8988T (cell line): ENCODE measurements around the gene HIP1.
"Not testable (repeated sequence)": the region's sequence is repeated elsewhere in the genome, so short reads cannot be mapped to it uniquely, and the experiment has no call there.

Experiments used
- DNase-seq: peaks from one replicate; pipeline ENCODE4 v3.0.0; 2011

The HIP1 gene

GRCh38 chr7:75485355-75485978, 253.3 kb downstream of the HIP1 start:
- not testable (repeated sequence) for DNase-seq
